T-helper 9 cell (primary cell): ENCODE results near the gene SCGB1A1.

Source experiments
- DNase-seq: peaks from one replicate; pipeline ENCODE4 v3.0.0-alpha.2; 2020

The SCGB1A1 gene

GRCh38 chr11:62398011-62398994 lies 20.5 kb upstream of the SCGB1A1 start:
- no peak for DNase-seq

- no peak for DNase-seq
Measured at GRCh38 chr11:62399172-62399877, 19.5 kb upstream of the SCGB1A1 start.

- no peak for DNase-seq
Measured at GRCh38 chr11:62399878-62400266, 19.0 kb upstream of the SCGB1A1 start.

GRCh38 chr11:62400281-62400680 lies 18.6 kb upstream of the SCGB1A1 start:
- DNase-seq: no peak

- no peak for DNase-seq
Measured at GRCh38 chr11:62400760-62401159, 18.1 kb upstream of the SCGB1A1 start.

GRCh38 chr11:62401356-62401755 lies 17.5 kb upstream of the SCGB1A1 start:
- no peak for DNase-seq

- no peak for DNase-seq
Measured at GRCh38 chr11:62401811-62402210, 17.0 kb upstream of the SCGB1A1 start.

GRCh38 chr11:62402226-62402959 lies 16.4 kb upstream of the SCGB1A1 start:
- DNase-seq: peak; percentile 31

GRCh38 chr11:62402960-62403730 lies 15.7 kb upstream of the SCGB1A1 start:
- DNase-seq: no peak

- no peak for DNase-seq
Measured at GRCh38 chr11:62404435-62404834, 14.4 kb upstream of the SCGB1A1 start.

GRCh38 chr11:62404901-62405300 lies 13.9 kb upstream of the SCGB1A1 start:
- no peak for DNase-seq

GRCh38 chr11:62406034-62406433 lies 12.8 kb upstream of the SCGB1A1 start:
- DNase-seq: no peak

GRCh38 chr11:62409831-62410230 lies 9.0 kb upstream of the SCGB1A1 start:
- no peak for DNase-seq

- DNase-seq: no peak
Measured at GRCh38 chr11:62410972-62411371, 7.9 kb upstream of the SCGB1A1 start.

- no peak for DNase-seq
Measured at GRCh38 chr11:62411524-62411923, 7.3 kb upstream of the SCGB1A1 start.

- no peak for DNase-seq
Measured at GRCh38 chr11:62413060-62413696, 5.7 kb upstream of the SCGB1A1 start.

GRCh38 chr11:62416596-62416995 lies 2.2 kb upstream of the SCGB1A1 start:
- DNase-seq: no peak

- no peak for DNase-seq
Measured at GRCh38 chr11:62418136-62418535, 697 bp upstream of the SCGB1A1 start.

- no peak for DNase-seq
Measured at GRCh38 chr11:62419314-62419929, 589 bp downstream of the SCGB1A1 start.

- DNase-seq: no peak
Measured at GRCh38 chr11:62419943-62420342, 1.1 kb downstream of the SCGB1A1 start.

GRCh38 chr11:62420882-62421281 lies 2.0 kb downstream of the SCGB1A1 start:
- DNase-seq: no peak
